Liver (tissue), 9 donors: ENCODE results near the gene PAX5. TPM values are rescaled to one million over a fixed set of nuclear protein-coding genes. Genes with fewer than 3 reads are reported as not detected.

Experiments used
- DNase-seq: peaks from one replicate; pipeline ENCODE4 v3.0.0-alpha.2; 2017; ENCODE audit warnings: low spot score
- H3K27ac ChIP-seq, 2 donors: one replicate each; pipeline ENCODE4 v1.7.0; 2013; ENCODE audit warnings: inconsistent platforms in 2 of 2, low read length in 2 of 2, control low read depth in 1 of 2, low read depth in 1 of 2, mild to moderate bottlenecking in 1 of 2
- H3K27me3 ChIP-seq, 4 donors: one replicate each; pipeline versions ENCODE4 v1.6.1 to v1.7.0; 2013; ENCODE audit warnings: low read length in 3 of 4, inconsistent platforms in 1 of 4, mild to moderate bottlenecking in 1 of 4, moderate library complexity in 1 of 4; ENCODE audit not compliant: control insufficient read depth in 4 of 4, insufficient read depth in 4 of 4
- H3K36me3 ChIP-seq, 4 donors: one replicate each; pipeline versions ENCODE4 v1.6.1 to v1.7.0; 2013; ENCODE audit warnings: low read length in 3 of 4, mild to moderate bottlenecking in 3 of 4, low read depth in 1 of 4, moderate library complexity in 1 of 4; ENCODE audit not compliant: control insufficient read depth in 4 of 4, insufficient read depth in 3 of 4
- H3K4me1 ChIP-seq, 4 donors: one replicate each; pipeline versions ENCODE4 v1.6.1 to v1.7.0; 2013; ENCODE audit warnings: low read length in 3 of 4, mild to moderate bottlenecking in 3 of 4, moderate library complexity in 1 of 4; ENCODE audit not compliant: control insufficient read depth in 4 of 4, insufficient read depth in 4 of 4
- H3K4me3 ChIP-seq, 3 donors: one replicate each; pipeline versions ENCODE4 v1.6.1 to v1.7.0; 2013; ENCODE audit warnings: low read length in 3 of 3, control low read depth in 1 of 3, low read depth in 1 of 3, mild to moderate bottlenecking in 1 of 3
- H3K9ac ChIP-seq, 2 donors: one replicate each; pipeline ENCODE4 v1.7.0; 2013; ENCODE audit warnings: low read length in 2 of 2, mild to moderate bottlenecking in 2 of 2, moderate library complexity in 2 of 2, control low read depth in 1 of 2, low read depth in 1 of 2
- H3K9me3 ChIP-seq, 4 donors: one replicate each; pipeline versions ENCODE4 v1.6.1 to v1.7.0; 2013; ENCODE audit warnings: low read length in 3 of 4; ENCODE audit not compliant: control insufficient read depth in 4 of 4
- FOXA1 ChIP-seq: IDR thresholded peaks from 2 replicates; pipeline ENCODE4 v1.6.1; 2016; ENCODE audit warnings: antibody characterized with exemption
- FOXA2 ChIP-seq: IDR thresholded peaks from 2 replicates; pipeline ENCODE4 v1.6.1; 2016; ENCODE audit warnings: antibody characterized with exemption
- HNF4A ChIP-seq, 2 donors: conservative IDR thresholded peaks; 2 replicates each; pipeline ENCODE4 v1.6.1; 2016; ENCODE audit warnings: antibody characterized with exemption in 2 of 2, mild to moderate bottlenecking in 2 of 2
- JUND ChIP-seq, 2 donors: IDR thresholded peaks; 2 replicates each; pipeline ENCODE4 v1.6.1; 2016; ENCODE audit warnings: antibody characterized with exemption in 2 of 2
- NR2F2 ChIP-seq: IDR thresholded peaks from 2 replicates; pipeline ENCODE4 v1.6.1; 2016; ENCODE audit warnings: antibody characterized with exemption
- RAD21 ChIP-seq, 2 donors: IDR thresholded peaks; 2 replicates each; pipeline ENCODE4 v1.6.1; 2016; ENCODE audit warnings: antibody characterized with exemption in 2 of 2, mild to moderate bottlenecking in 2 of 2
- RXRA ChIP-seq, 2 donors: IDR thresholded peaks; 2 replicates each; pipeline ENCODE4 v1.6.1; 2017 to 2018; ENCODE audit warnings: antibody characterized with exemption in 2 of 2, mild to moderate bottlenecking in 1 of 2
- SP1 ChIP-seq: IDR thresholded peaks from 2 replicates; pipeline ENCODE4 v1.6.1; 2018; ENCODE audit warnings: antibody characterized with exemption, mild to moderate bottlenecking
- YY1 ChIP-seq: IDR thresholded peaks from 2 replicates; pipeline ENCODE4 v1.6.1; 2016; ENCODE audit warnings: antibody characterized with exemption, mild to moderate bottlenecking
- WGBS: extraction: QIAGEN DNeasy Blood & Tissue Kit; methylation state at CpG from one replicate; pipeline ENCODE4 v1.1.7; 2013; 5-methylcytosine and 5-hydroxymethylcytosine counted together
- polyA plus RNA-seq, 2 donors: library from polyadenylated mRNA; stranded (reverse) in 1 of 2; unstranded in 1 of 2; fragments of 200-250 nt in 1 of 2; fragments of >200 nt in 1 of 2; fragmentation: Nextera tagmentation in 1 of 2; extraction: Ambion mirVana in 1 of 2; gene quantifications; one replicate each; pipeline versions ENCODE4 v1.2.1 to v1.2.3, GENCODE V29; 2013 to 2015
- total RNA-seq, 2 donors: library from RNA; depleted of rRNA; stranded (reverse); fragments of >200 nt; gene quantifications; one replicate each; pipeline ENCODE4 v1.2.3, GENCODE V29; 2014
- TF ChIP-seq, protein P1 (sequence below): IDR thresholded peaks from 2 replicates; pipeline ENCODE4 v1.6.1; 2016; ENCODE audit warnings: antibody characterized with exemption
- TF ChIP-seq, protein P2 (sequence below): fragments of 150-350 bp; IDR thresholded peaks from 2 replicates; pipeline ENCODE4 v1.5.1; 2017; ENCODE audit warnings: improper control_type of control experiment, low read depth, low read length; ENCODE audit not compliant: missing input control
- TF ChIP-seq, protein P3 (sequence below): IDR thresholded peaks from 2 replicates; pipeline ENCODE4 v1.6.1; 2016; ENCODE audit warnings: antibody characterized with exemption
- TF ChIP-seq, protein P4 (sequence below): IDR thresholded peaks from 2 replicates; pipeline ENCODE4 v1.6.1; 2016; ENCODE audit warnings: antibody characterized with exemption
- donor health status: healthy.
- donor health status: healthy.
- donor health status: healthy.
- donor health status: healthy.
- donor health status: healthy.

PAX5 gene
- total and polyA plus RNA-seq, 4 donors = 0.05 to 2.7 (median 0.11) TPM

DNA sequence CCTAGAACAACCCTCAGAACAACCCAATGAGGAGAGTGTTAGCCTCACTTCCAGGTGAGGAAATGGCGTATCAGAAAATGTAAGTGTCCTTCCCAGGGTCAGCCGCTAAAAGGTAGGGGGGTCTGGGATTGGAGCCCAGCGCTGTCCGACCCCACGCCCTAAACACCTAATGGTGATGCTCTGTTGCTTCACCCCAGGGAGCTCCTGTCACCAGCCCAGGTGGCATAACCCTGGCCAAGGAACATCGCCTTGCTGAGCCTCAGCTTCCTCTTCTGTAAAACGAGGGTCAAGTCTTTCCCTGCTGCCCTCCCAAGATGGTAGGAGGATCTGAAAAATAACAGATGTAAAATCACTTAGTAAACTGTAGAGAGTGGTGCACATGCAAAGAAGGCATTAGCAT is 132.5 kb downstream of the PAX5 start (continued):
- TF ChIP-seq, protein P1, sequence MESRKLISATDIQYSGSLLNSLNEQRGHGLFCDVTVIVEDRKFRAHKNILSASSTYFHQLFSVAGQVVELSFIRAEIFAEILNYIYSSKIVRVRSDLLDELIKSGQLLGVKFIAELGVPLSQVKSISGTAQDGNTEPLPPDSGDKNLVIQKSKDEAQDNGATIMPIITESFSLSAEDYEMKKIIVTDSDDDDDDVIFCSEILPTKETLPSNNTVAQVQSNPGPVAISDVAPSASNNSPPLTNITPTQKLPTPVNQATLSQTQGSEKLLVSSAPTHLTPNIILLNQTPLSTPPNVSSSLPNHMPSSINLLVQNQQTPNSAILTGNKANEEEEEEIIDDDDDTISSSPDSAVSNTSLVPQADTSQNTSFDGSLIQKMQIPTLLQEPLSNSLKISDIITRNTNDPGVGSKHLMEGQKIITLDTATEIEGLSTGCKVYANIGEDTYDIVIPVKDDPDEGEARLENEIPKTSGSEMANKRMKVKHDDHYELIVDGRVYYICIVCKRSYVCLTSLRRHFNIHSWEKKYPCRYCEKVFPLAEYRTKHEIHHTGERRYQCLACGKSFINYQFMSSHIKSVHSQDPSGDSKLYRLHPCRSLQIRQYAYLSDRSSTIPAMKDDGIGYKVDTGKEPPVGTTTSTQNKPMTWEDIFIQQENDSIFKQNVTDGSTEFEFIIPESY = no peak
- no peak for TF ChIP-seq HNF4A (conservative IDR thresholded peaks at IDR 0.05)
- TF ChIP-seq JUND (IDR thresholded peaks at IDR 0.05) = no peak
- TF ChIP-seq YY1 = no peak

- Histone ChIP-seq H3K36me3 (no peaks in the 10 kb centered on the region), H3K27ac (no peak overlapping the region)
- 80% methylated on average over 6 of the region's 6 CpGs for WGBS
These were observed 133.2 kb downstream of the PAX5 start for GRCh38 chr9:36900856-36901220.

DNA sequence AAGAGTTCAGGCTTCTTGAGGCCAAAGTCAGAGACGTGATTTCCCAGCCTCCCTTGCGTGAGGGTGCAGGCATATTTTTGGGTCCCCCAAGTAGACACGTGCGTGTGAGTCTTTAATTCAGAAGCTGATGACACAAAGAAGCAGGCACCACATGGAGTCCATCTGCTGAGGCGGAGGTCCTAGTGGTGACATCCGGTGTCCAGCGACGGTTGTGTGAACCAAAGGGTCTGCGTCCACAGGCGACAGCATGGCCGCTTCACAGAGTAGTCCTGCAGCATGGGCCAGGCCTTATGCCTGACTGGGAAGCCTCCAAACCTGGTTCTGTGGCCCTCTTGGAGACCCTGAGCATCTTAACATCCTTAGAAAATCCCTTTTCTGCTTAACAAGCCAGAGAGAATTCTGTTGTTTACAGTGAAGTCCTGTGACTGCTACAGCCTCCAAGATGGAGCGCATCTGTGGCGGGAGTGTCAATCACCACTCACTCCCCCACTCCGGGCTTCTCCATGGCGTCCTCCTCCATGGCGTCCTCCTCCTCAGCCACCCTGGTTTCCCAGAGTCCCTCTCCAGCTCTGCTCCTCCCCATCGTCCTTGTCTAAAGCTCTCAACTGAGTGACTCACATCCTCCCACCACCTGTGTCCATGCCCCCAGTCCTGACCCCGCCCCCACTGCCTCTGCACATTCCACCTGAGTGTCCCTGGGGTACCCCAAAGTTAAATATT is 133.8 kb downstream of the PAX5 start:
- Histone ChIP-seq H3K4me3 (no peak overlapping the region), H3K36me3 (no peaks in the 10 kb centered on the region), H3K27me3 (no peaks in the 10 kb centered on the region), H3K4me1 (no peaks in the 10 kb centered on the region), H3K9me3 (no peaks in the 10 kb centered on the region), H3K27ac (no peak overlapping the region), H3K9ac (no peak overlapping the region)
- DNase-seq = no peak
- 83% methylated on average over 18 of the region's 18 CpGs for WGBS
- TF ChIP-seq, protein P2, sequence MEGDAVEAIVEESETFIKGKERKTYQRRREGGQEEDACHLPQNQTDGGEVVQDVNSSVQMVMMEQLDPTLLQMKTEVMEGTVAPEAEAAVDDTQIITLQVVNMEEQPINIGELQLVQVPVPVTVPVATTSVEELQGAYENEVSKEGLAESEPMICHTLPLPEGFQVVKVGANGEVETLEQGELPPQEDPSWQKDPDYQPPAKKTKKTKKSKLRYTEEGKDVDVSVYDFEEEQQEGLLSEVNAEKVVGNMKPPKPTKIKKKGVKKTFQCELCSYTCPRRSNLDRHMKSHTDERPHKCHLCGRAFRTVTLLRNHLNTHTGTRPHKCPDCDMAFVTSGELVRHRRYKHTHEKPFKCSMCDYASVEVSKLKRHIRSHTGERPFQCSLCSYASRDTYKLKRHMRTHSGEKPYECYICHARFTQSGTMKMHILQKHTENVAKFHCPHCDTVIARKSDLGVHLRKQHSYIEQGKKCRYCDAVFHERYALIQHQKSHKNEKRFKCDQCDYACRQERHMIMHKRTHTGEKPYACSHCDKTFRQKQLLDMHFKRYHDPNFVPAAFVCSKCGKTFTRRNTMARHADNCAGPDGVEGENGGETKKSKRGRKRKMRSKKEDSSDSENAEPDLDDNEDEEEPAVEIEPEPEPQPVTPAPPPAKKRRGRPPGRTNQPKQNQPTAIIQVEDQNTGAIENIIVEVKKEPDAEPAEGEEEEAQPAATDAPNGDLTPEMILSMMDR = no peak
- TF ChIP-seq FOXA1 = no peak
- TF ChIP-seq, protein P3, sequence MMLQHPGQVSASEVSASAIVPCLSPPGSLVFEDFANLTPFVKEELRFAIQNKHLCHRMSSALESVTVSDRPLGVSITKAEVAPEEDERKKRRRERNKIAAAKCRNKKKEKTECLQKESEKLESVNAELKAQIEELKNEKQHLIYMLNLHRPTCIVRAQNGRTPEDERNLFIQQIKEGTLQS = no peak
- no peak for TF ChIP-seq YY1
- TF ChIP-seq RAD21 (IDR thresholded peaks at IDR 0.05) = no peak
- TF ChIP-seq, protein P1 = no peak
- no peak for TF ChIP-seq NR2F2
- TF ChIP-seq JUND (IDR thresholded peaks at IDR 0.05) = no peak
- no peak for TF ChIP-seq SP1
- no peak for TF ChIP-seq FOXA2
- TF ChIP-seq, protein P4, sequence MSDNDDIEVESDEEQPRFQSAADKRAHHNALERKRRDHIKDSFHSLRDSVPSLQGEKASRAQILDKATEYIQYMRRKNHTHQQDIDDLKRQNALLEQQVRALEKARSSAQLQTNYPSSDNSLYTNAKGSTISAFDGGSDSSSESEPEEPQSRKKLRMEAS = no peak

More at GRCh38 chr9:36900856-36901220, 133.2 kb downstream of the PAX5 start:
- H3K9me3 ChIP-seq = no peaks in the 10 kb centered on the region
- no peak overlapping the region for H3K9ac ChIP-seq
- TF ChIP-seq, protein P1 = no peak
- TF ChIP-seq FOXA1 (no peak), NR2F2 (no peak), RXRA (IDR thresholded peaks at IDR 0.05) (no peak)
- no peak overlapping the region for H3K4me3 ChIP-seq
- H3K27me3 ChIP-seq = peaks cover 0 to 3% (median 0%) of the 10 kb centered on the region in 4 donors
- no peak for DNase-seq
- H3K4me1 ChIP-seq = no peaks in the 10 kb centered on the region
